Effector memory CD4-positive, alpha-beta T cell (primary cell): Measurements from ENCODE around the gene RHPN2.

Experiments
- DNase-seq, 3 donors: peaks; one replicate each; pipeline ENCODE4 v3.0.0-alpha.2; 2020
- H3K27ac ChIP-seq: 2 replicates; pipeline ENCODE4 v1.7.0; 2013; ENCODE audit warnings: mild to moderate bottlenecking, low read length, moderate library complexity; ENCODE audit not compliant: insufficient read depth, poor library complexity, severe bottlenecking
- H3K27me3 ChIP-seq: replicated peaks from 2 replicates; pipeline ENCODE4 v1.7.0; 2013; ENCODE audit warnings: mild to moderate bottlenecking, low read length; ENCODE audit not compliant: insufficient read depth, control insufficient read depth, poor library complexity, severe bottlenecking
- H3K36me3 ChIP-seq: 2 replicates; pipeline ENCODE4 v1.7.0; 2013; ENCODE audit warnings: mild to moderate bottlenecking, low read length, moderate library complexity; ENCODE audit not compliant: control insufficient read depth, insufficient read depth
- H3K4me1 ChIP-seq: 2 replicates; pipeline ENCODE4 v1.7.0; 2013; ENCODE audit warnings: low read length, mild to moderate bottlenecking; ENCODE audit not compliant: control insufficient read depth, insufficient read depth, poor library complexity, severe bottlenecking
- H3K4me3 ChIP-seq: 2 replicates; pipeline ENCODE4 v1.7.0; 2013; ENCODE audit warnings: low read length, low read depth, mild to moderate bottlenecking; ENCODE audit not compliant: insufficient read depth, poor library complexity, severe bottlenecking
- H3K9me3 ChIP-seq: 2 replicates; pipeline ENCODE4 v1.7.0; 2013; ENCODE audit warnings: mild to moderate bottlenecking, low read length, moderate library complexity; ENCODE audit not compliant: control insufficient read depth
- total RNA-seq, 3 donors: gene quantifications; one replicate each; lab custom pipeline; 2026; lab: John Stamatoyannopoulos, UW

RHPN2 gene
- total RNA-seq = 0 to 0.26 (median 0) reads per million in 3 donors

- Histone ChIP-seq H3K9me3 (no peaks in the 10 kb centered on the region), H3K4me3 (peak within 1 kb of the TSS; percentile 17), H3K27me3 (peaks cover 12% of the 10 kb centered on the region), H3K4me1 (peaks cover 13% of the 10 kb centered on the region), H3K27ac (no peak within 1 kb of the TSS), H3K36me3 (no peaks in the 10 kb centered on the region)
- no peak for DNase-seq
These were observed at the start of gene RHPN2 for GRCh38 chr19:33064792-33065550. RHPN2 (minus strand) TSS chr19:33064888; CDS start chr19:33064852, 36 bp downstream.

- Histone ChIP-seq H3K9me3 (no peaks in the 10 kb centered on the region), H3K4me1 (no peaks in the 10 kb centered on the region), H3K27me3 (no peaks in the 10 kb centered on the region), H3K36me3 (peaks cover 72% of the 10 kb centered on the region), H3K4me3 (no peak overlapping the region), H3K27ac (no peak overlapping the region)
- DNase-seq = no peak
These were observed 49.6 kb upstream of the RHPN2 start for GRCh38 chr19:33114312-33114711.

- Histone ChIP-seq H3K9me3 (no peaks in the 10 kb centered on the region), H3K4me1 (no peaks in the 10 kb centered on the region), H3K27me3 (no peaks in the 10 kb centered on the region), H3K36me3 (peaks cover 73% of the 10 kb centered on the region), H3K27ac (no peak overlapping the region), H3K4me3 (no peak overlapping the region)
- DNase-seq = no peak
These were observed 46.9 kb upstream of the RHPN2 start for GRCh38 chr19:33111587-33111986.

- Histone ChIP-seq H3K4me3 (no peak overlapping the region), H3K27me3 (no peaks in the 10 kb centered on the region), H3K4me1 (no peaks in the 10 kb centered on the region), H3K27ac (no peak overlapping the region), H3K9me3 (no peaks in the 10 kb centered on the region), H3K36me3 (peaks cover 70% of the 10 kb centered on the region)
- no peak for DNase-seq
These were observed 45.6 kb upstream of the RHPN2 start for GRCh38 chr19:33110137-33110910.

GRCh38 chr19:33108161-33108560 is 43.5 kb upstream of the RHPN2 start:
- Histone ChIP-seq H3K27me3 (no peaks in the 10 kb centered on the region), H3K27ac (no peak overlapping the region), H3K4me1 (no peaks in the 10 kb centered on the region), H3K4me3 (no peak overlapping the region), H3K9me3 (no peaks in the 10 kb centered on the region), H3K36me3 (peaks cover 54% of the 10 kb centered on the region)
- DNase-seq = no peak

- Histone ChIP-seq H3K4me3 (no peak overlapping the region), H3K36me3 (peaks cover 48% of the 10 kb centered on the region)
These were observed 38.2 kb upstream of the RHPN2 start for GRCh38 chr19:33102893-33103292.

GRCh38 chr19:33100894-33101644 is 36.4 kb upstream of the RHPN2 start:
- H3K27ac ChIP-seq = no peak overlapping the region
- H3K27me3 ChIP-seq = no peaks in the 10 kb centered on the region
- H3K36me3 ChIP-seq = peaks cover 46% of the 10 kb centered on the region
- H3K4me3 ChIP-seq = no peak overlapping the region
- H3K9me3 ChIP-seq = no peaks in the 10 kb centered on the region
- DNase-seq = no peak
- H3K4me1 ChIP-seq = no peaks in the 10 kb centered on the region

More at GRCh38 chr19:33102893-33103292, 38.2 kb upstream of the RHPN2 start:
- H3K9me3 ChIP-seq = no peaks in the 10 kb centered on the region
- no peaks in the 10 kb centered on the region for H3K27me3 ChIP-seq
- no peak for DNase-seq
- H3K4me1 ChIP-seq = no peaks in the 10 kb centered on the region
- H3K27ac ChIP-seq = no peak overlapping the region

GRCh38 chr19:33098055-33098534 is 33.4 kb upstream of the RHPN2 start:
- H3K27me3 ChIP-seq = no peaks in the 10 kb centered on the region
- no peak overlapping the region for H3K4me3 ChIP-seq
- H3K27ac ChIP-seq = no peak overlapping the region
- no peak for DNase-seq
- H3K9me3 ChIP-seq = no peaks in the 10 kb centered on the region
- H3K36me3 ChIP-seq = peaks cover 70% of the 10 kb centered on the region
- H3K4me1 ChIP-seq = no peaks in the 10 kb centered on the region

- DNase-seq = no peak
- Histone ChIP-seq H3K36me3 (peaks cover 74% of the 10 kb centered on the region), H3K27me3 (no peaks in the 10 kb centered on the region), H3K4me3 (no peak overlapping the region), H3K4me1 (no peaks in the 10 kb centered on the region), H3K27ac (no peak overlapping the region), H3K9me3 (no peaks in the 10 kb centered on the region)
These were observed 31.3 kb upstream of the RHPN2 start for GRCh38 chr19:33096005-33096404.
